Neuronal stem cell (in vitro differentiated cells): Measurements from ENCODE around the gene LCAT.

ENCODE experiments used
- DNase-seq: peaks from one replicate; pipeline ENCODE4 v3.0.0-alpha.2; 2013; ENCODE audit warnings: low spot score
- H2AFZ ChIP-seq: one replicate; pipeline ENCODE4 v1.6.1; 2013; ENCODE audit warnings: mild to moderate bottlenecking, low read length, inconsistent platforms
- H2AK5ac ChIP-seq: 2 replicates; pipeline ENCODE4 v1.6.1; 2013; ENCODE audit warnings: low read depth, mild to moderate bottlenecking, inconsistent platforms, low read length, moderate library complexity, mixed read lengths
- H2BK120ac ChIP-seq: 2 replicates; pipeline ENCODE4 v1.6.1; 2013; ENCODE audit warnings: low read depth, mild to moderate bottlenecking, inconsistent platforms, low read length, moderate library complexity, mixed read lengths
- H2BK12ac ChIP-seq: one replicate; pipeline ENCODE4 v1.6.1; 2013; ENCODE audit warnings: low read length, inconsistent platforms
- H2BK15ac ChIP-seq: 2 replicates; pipeline ENCODE4 v1.6.1; 2013; ENCODE audit warnings: mild to moderate bottlenecking, low read length, inconsistent platforms, mixed read lengths
- H2BK5ac ChIP-seq: one replicate; pipeline ENCODE4 v1.6.1; 2013; ENCODE audit warnings: inconsistent platforms, mild to moderate bottlenecking, low read length, moderate library complexity
- H3K14ac ChIP-seq: one replicate; pipeline ENCODE4 v1.6.1; 2013; ENCODE audit warnings: low read length, inconsistent platforms
- H3K18ac ChIP-seq: 2 replicates; pipeline ENCODE4 v1.6.1; 2013; ENCODE audit warnings: low read length, inconsistent platforms
- H3K23ac ChIP-seq: 2 replicates; pipeline ENCODE4 v1.6.1; 2013; ENCODE audit warnings: low read depth, mild to moderate bottlenecking, mixed read lengths, low read length, inconsistent platforms; ENCODE audit not compliant: poor library complexity
- H3K27ac ChIP-seq: replicated peaks from 3 replicates; pipeline ENCODE4 v1.5.1; 2013; ENCODE audit warnings: low read length, inconsistent platforms
- H3K27me3 ChIP-seq, 3 experiments: 2 replicates each; pipeline ENCODE4 v1.6.1; 2013; ENCODE audit warnings: low read length in 3 of 3, mild to moderate bottlenecking in 2 of 3, inconsistent platforms in 1 of 3, low read depth in 1 of 3, mixed read lengths in 1 of 3, moderate library complexity in 1 of 3; ENCODE audit not compliant: control insufficient read depth in 3 of 3, insufficient read depth in 3 of 3
- H3K36me3 ChIP-seq, 2 donors: replicated peaks in 1 of 2; 2 replicates each; pipeline ENCODE4 v1.6.1; 2013; ENCODE audit warnings: low read length in 2 of 2; ENCODE audit not compliant: control insufficient read depth in 2 of 2, insufficient read depth in 2 of 2
- H3K4ac ChIP-seq: 2 replicates; pipeline ENCODE4 v1.6.1; 2013; ENCODE audit warnings: inconsistent platforms, mild to moderate bottlenecking, low read length, moderate library complexity
- H3K4me1 ChIP-seq, 2 donors: 1 replicate in 1 of 2; 2 replicates in 1 of 2; pipeline ENCODE4 v1.6.1; 2013; ENCODE audit warnings: low read length in 2 of 2, low read depth in 1 of 2; ENCODE audit not compliant: control insufficient read depth in 2 of 2, insufficient read depth in 1 of 2
- H3K4me2 ChIP-seq: one replicate; pipeline ENCODE4 v1.6.1; 2013; ENCODE audit warnings: mild to moderate bottlenecking, low read length, inconsistent platforms; ENCODE audit not compliant: insufficient read depth, poor library complexity, severe bottlenecking
- H3K4me3 ChIP-seq, 2 donors: 2 replicates each; pipeline ENCODE4 v1.5.1; 2013; ENCODE audit warnings: low read length in 2 of 2, mild to moderate bottlenecking in 2 of 2, inconsistent platforms in 1 of 2, moderate library complexity in 1 of 2
- H3K79me1 ChIP-seq: one replicate; pipeline ENCODE4 v1.6.1; 2013; ENCODE audit warnings: low read depth, mild to moderate bottlenecking, inconsistent platforms, low read length, moderate library complexity
- H3K9ac ChIP-seq: one replicate; pipeline ENCODE4 v1.6.1; 2013; ENCODE audit warnings: mild to moderate bottlenecking, low read depth, low read length, inconsistent platforms; ENCODE audit not compliant: poor library complexity
- H3K9me3 ChIP-seq, 2 donors: replicated peaks in 1 of 2; 2 replicates each; pipeline versions ENCODE3 to v1.6.1; 2013; ENCODE audit warnings: low read length in 2 of 2, mild to moderate bottlenecking in 2 of 2, inconsistent platforms in 1 of 2, low read depth in 1 of 2, mixed read lengths in 1 of 2, moderate library complexity in 1 of 2; ENCODE audit not compliant: control insufficient read depth in 2 of 2, insufficient read depth in 1 of 2
- H4K8ac ChIP-seq: one replicate; pipeline ENCODE4 v1.6.1; 2013; ENCODE audit warnings: low read depth, mild to moderate bottlenecking, inconsistent platforms, low read length, moderate library complexity
- H4K91ac ChIP-seq: one replicate; pipeline ENCODE4 v1.6.1; 2013; ENCODE audit warnings: low read length, low read depth, mild to moderate bottlenecking, inconsistent platforms; ENCODE audit not compliant: poor library complexity
- WGBS, 2 donors: extraction: QIAGEN DNeasy Blood & Tissue Kit; methylation state at CpG; one replicate each; pipeline ENCODE4 v1.1.7; 2013; ENCODE audit warnings: missing lambda C conversion rate in 2 of 2, mixed read lengths in 1 of 2; ENCODE audit not compliant: insufficient read length in 2 of 2, insufficient replicate concordance in 1 of 2; ENCODE audit errors: extremely low coverage in 2 of 2; 5-methylcytosine and 5-hydroxymethylcytosine counted together

LCAT gene

DNA sequence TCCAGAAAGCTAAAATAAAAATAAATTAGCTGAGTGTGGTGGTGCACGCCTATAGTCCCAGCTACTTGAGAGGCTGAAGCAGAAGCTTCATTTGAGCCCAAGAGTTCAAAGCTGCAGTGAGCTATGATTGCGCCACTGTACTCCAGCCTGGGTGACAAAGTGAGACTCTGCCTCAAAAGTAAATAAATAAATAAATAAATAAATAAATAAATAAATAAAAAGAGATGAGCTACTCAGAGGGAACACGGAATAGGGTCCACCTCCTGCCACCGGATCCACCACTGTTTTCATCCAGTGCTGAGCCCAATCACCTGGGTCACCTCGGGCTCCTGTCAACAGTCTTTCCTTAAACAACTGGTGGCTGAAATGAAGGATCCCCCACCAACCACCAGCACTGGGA lies 43.0 kb upstream of the LCAT start:
- H4K8ac ChIP-seq = no peak overlapping the region
- H3K27ac ChIP-seq = no peak overlapping the region
- DNase-seq = no peak
- no peak overlapping the region for H2BK5ac ChIP-seq
- H3K27me3 ChIP-seq = peaks cover 0 to 22% (median 0%) of the 10 kb centered on the region in 3 experiments
- H3K23ac ChIP-seq = no peak overlapping the region
- H2BK12ac ChIP-seq = no peak overlapping the region
- H2BK15ac ChIP-seq = no peak overlapping the region
- no peak overlapping the region for H2BK120ac ChIP-seq
- no peak overlapping the region for H3K9ac ChIP-seq
- peak overlapping the region; percentile 12 for H2AFZ ChIP-seq
- no CpG with 5 or more reads among the region's 5 CpGs for WGBS, 2 donors
- no peaks in the 10 kb centered on the region for H3K36me3 ChIP-seq
- no peak overlapping the region for H3K4me3 ChIP-seq
- H3K4me1 ChIP-seq = peaks cover 0 to 4% of the 10 kb centered on the region in 2 donors
- no peak overlapping the region for H2AK5ac ChIP-seq
- no peak overlapping the region for H3K14ac ChIP-seq
- no peak overlapping the region for H3K4ac ChIP-seq
- H3K79me1 ChIP-seq = peaks cover 2% of the 10 kb centered on the region
- no peak overlapping the region for H3K18ac ChIP-seq
- H4K91ac ChIP-seq = no peak overlapping the region
- no peak overlapping the region for H3K4me2 ChIP-seq
- peaks cover 0 to 4% of the 10 kb centered on the region in 2 donors for H3K9me3 ChIP-seq

DNA sequence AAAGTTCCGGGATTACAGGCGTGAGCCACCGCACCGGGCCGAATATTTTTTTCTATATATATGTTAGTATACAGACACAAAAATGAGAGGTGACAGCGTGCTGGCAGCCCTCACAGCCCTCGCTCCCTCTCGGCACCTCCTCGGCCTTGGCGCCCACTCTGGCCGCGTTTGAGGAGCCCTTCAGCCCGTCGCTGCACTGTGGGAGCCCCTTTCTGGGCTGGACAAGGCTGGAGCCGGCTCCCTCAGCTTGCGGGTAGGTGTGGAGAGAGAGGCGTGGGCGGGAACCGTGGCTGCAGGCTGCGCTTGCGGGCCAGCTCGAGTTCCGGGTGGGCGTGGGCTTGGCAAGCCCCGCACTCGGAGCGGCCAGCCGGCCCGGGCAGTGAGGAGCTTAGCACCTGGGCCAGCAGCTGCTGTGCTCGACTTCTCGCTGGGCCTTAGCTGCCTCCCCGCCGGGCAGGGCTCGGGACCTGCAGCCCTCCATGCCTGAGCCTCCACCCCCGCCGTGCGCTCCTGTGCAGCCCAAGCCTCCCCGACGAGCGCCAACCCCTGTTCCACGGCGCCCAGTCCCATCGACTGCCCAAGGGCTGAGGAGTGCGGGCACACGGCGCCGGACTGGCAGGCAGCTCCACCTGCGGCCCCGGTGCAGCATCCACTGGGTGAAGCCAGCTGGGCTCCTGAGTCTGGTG lies 38.2 kb upstream of the LCAT start:
- Histone ChIP-seq H2AFZ (no peak overlapping the region), H2BK15ac (no peak overlapping the region), H2BK12ac (no peak overlapping the region), H3K4me3 (no peak overlapping the region), H4K91ac (no peak overlapping the region), H3K36me3 (no peaks in the 10 kb centered on the region), H4K8ac (no peak overlapping the region), H2BK120ac (no peak overlapping the region), H3K79me1 (no peaks in the 10 kb centered on the region), H2AK5ac (no peak overlapping the region), H3K9ac (no peak overlapping the region), H3K4me1 (peaks cover 0 to 4% of the 10 kb centered on the region in 2 donors), H3K27me3 (peaks cover 0 to under 1% (median 0%) of the 10 kb centered on the region in 3 experiments), H3K27ac (no peak overlapping the region), H3K9me3 (peaks cover 0 to 4% of the 10 kb centered on the region in 2 donors), H3K4me2 (no peak overlapping the region), H3K18ac (no peak overlapping the region), H3K23ac (no peak overlapping the region), H2BK5ac (no peak overlapping the region), H3K14ac (no peak overlapping the region), H3K4ac (no peak overlapping the region)
- no peak for DNase-seq
- WGBS, 2 donors = no CpG with 5 or more reads among the region's 49 CpGs

DNA sequence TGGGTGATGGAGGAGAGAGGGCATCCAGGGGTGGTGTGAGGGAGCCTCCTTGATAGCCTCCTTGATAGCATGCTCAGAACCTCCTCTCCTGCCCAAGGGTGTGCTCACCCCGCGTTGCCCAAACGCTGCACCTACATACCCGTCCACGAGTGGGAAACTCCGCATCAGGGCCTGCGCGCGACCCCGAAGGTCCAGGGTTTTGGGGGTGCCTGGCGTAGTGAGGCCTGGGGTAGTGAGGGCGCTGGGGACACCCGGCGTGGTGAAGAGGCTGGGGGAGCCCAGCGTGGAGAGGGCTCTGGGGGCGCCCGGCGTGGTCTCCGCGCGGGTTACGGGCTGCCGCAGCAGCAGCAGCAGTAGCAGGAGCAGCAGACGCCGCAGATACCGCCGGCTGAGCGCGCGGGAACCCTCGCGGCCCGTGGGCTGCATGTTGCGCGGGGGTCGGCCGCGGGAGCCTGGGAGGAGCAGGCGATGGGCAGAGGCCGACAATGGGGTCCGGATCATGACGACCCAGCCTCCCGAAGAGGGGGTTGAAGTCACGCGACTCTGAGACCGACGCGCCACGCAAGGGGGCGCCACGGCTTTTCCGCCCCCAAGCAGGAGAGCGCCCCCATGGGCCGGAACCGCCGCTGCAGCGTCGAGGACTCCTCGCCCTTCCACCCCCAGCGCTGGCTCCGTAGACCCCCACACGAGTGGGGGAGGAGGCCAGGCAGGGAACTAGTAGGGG lies 36.2 kb upstream of the LCAT start, which contains the start of gene DPEP3:
DPEP3 (minus strand) TSS at position 545 of the 724 bp plus-strand sequence; CDS start at position 426, 119 bp downstream.
- no peak within 1 kb of the TSS for H4K91ac ChIP-seq
- H2BK12ac ChIP-seq = no peak within 1 kb of the TSS
- H2BK15ac ChIP-seq = peak within 1 kb of the TSS; percentile 55
- peak within 1 kb of the TSS; percentile 68 for H3K23ac ChIP-seq
- peaks cover 0 to 4% of the 10 kb centered on the region in 2 donors for H3K9me3 ChIP-seq
- WGBS, 2 donors = no CpG with 5 or more reads among the region's 62 CpGs
- H2AFZ ChIP-seq = no peak within 1 kb of the TSS
- peak within 1 kb of the TSS; percentile 97 for H3K4ac ChIP-seq
- H3K18ac ChIP-seq = peak within 1 kb of the TSS; percentile 85
- H3K79me1 ChIP-seq = no peaks in the 10 kb centered on the region
- peak within 1 kb of the TSS; percentile 33 for H2BK5ac ChIP-seq
- H3K4me2 ChIP-seq = no peak within 1 kb of the TSS
- H3K4me1 ChIP-seq = peaks cover 0 to 4% of the 10 kb centered on the region in 2 donors
- H2BK120ac ChIP-seq = peak within 1 kb of the TSS; percentile 81
- no peak within 1 kb of the TSS for H3K9ac ChIP-seq
- no peak within 1 kb of the TSS for H3K27ac ChIP-seq
- no peaks in the 10 kb centered on the region for H3K36me3 ChIP-seq
- DNase-seq = no peak
- peaks cover 0 to 9% (median 0%) of the 10 kb centered on the region in 3 experiments for H3K27me3 ChIP-seq
- peak within 1 kb of the TSS; percentile 38 for H3K14ac ChIP-seq
- no peak within 1 kb of the TSS for H4K8ac ChIP-seq
- no peak within 1 kb of the TSS for H3K4me3 ChIP-seq
- peak within 1 kb of the TSS; percentile 88 for H2AK5ac ChIP-seq
